Stomach (tissue), 4 donors: Measurements from ENCODE around the gene GOLGA3.

Experiments used
- CTCF ChIP-seq, 7 experiments: fragments of 450-650 bp in 4 of 7; fragments of 200-600 bp in 3 of 7; sonication (generic) in 3 of 7; IDR thresholded peaks; one replicate each; pipeline ENCODE4 v1.5.1; 2016 to 2019; ENCODE audit warnings: antibody characterized with exemption in 7 of 7, control low read depth in 2 of 7, mild to moderate bottlenecking in 1 of 7
- EP300 ChIP-seq: sonication (generic); formaldehyde crosslinking; IDR thresholded peaks from one replicate; pipeline ENCODE4 v1.6.1; 2017; ENCODE audit warnings: antibody characterized with exemption
- POLR2A ChIP-seq, 4 donors: fragments of 450-650 bp; IDR thresholded peaks; one replicate each; pipeline ENCODE4 v1.6.1; 2016; ENCODE audit warnings: antibody characterized with exemption in 4 of 4, control low read depth in 2 of 4, mild to moderate bottlenecking in 1 of 4, moderate library complexity in 1 of 4
- POLR2AphosphoS5 ChIP-seq, 3 donors: sonication (generic); formaldehyde crosslinking; IDR thresholded peaks; one replicate each; pipeline ENCODE4 v1.6.1; 2016; ENCODE audit warnings: antibody characterized with exemption in 3 of 3

- TF ChIP-seq CTCF (IDR thresholded peaks at IDR 0.05), result no peak
- no peak for TF ChIP-seq POLR2A (IDR thresholded peaks at IDR 0.05)
- peak in 2 of 3 donors; percentile 76 to 87 for TF ChIP-seq POLR2AphosphoS5 (IDR thresholded peaks at IDR 0.05)
- TF ChIP-seq EP300, result peak; percentile 21
Measured at GRCh38 chr12:132828706-132829534, at the start of gene GOLGA3.
